K562 (cell line): ENCODE measurements around the gene ZNF280C. TPM values are rescaled to one million over a fixed set of nuclear protein-coding genes. Genes with fewer than 3 reads are reported as not detected.

Experiments used
- ATAC-seq: fragments of 200-7000 bp; cut with Tn5 transposase; 3 replicates; pipeline ENCODE4 v1.9.1; 2020; ENCODE audit warnings: moderate library complexity
- BruUV-seq: library from RNA; stranded (reverse); fragments of 400-500 nt; replicated peaks from 2 replicates; lab custom pipeline; 2021; lab: Mats Ljungman, UMichigan
- CTCF ChIA-PET: fragments of 300-600 bp; formaldehyde crosslinking; extraction: SDS; loops from one replicate; lab custom pipeline; 2021; ENCODE audit warnings: low intra/inter-chr PET ratio; lab: Yijun Ruan, JAX
- POLR2A ChIA-PET: fragments of 300-600, 350-650 bp; sonication (Branson Sonifier 250); formaldehyde crosslinking; extraction: SDS; loops from one replicate; lab custom pipeline; 2021; ENCODE audit warnings: antibody characterized with exemption, inconsistent platforms; lab: Yijun Ruan, JAX
- DNase-seq, 4 experiments: peaks; one replicate each; pipeline versions ENCODE4 v3.0.0 to v3.0.0-alpha.2; 2011 to 2018; ENCODE audit warnings: low spot score in 3 of 4, mixed read lengths in 3 of 4; ENCODE audit errors: extremely low read depth in 1 of 4
- FAIRE-seq: peaks from 2 replicates; lab custom pipeline; 2011; peaks lifted over from hg19 to GRCh38; lab: Jason Lieb, UNC
- H2AFZ ChIP-seq: 2 replicates; pipeline ENCODE4 v1.6.0; 2011; ENCODE audit warnings: low read depth, low read length, control low read depth, inconsistent platforms
- H3K27ac ChIP-seq: fragments of 200-600 bp; 3 replicates; pipeline ENCODE4 v1.8.0; 2011; ENCODE audit warnings: low read depth, mild to moderate bottlenecking, control low read depth, inconsistent platforms, low read length, moderate library complexity, mixed read lengths; ENCODE audit errors: extremely low read depth
- H3K27me3 ChIP-seq, 2 experiments: fragments of 300-600 bp in 1 of 2; 2 replicates in 1 of 2; 3 replicates in 1 of 2; pipeline versions ENCODE4 v1.6.0 to v1.8.0; 2011; ENCODE audit warnings: inconsistent platforms in 2 of 2, low read length in 2 of 2, mild to moderate bottlenecking in 1 of 2, mixed read lengths in 1 of 2, moderate library complexity in 1 of 2; ENCODE audit not compliant: control insufficient read depth in 2 of 2, insufficient read depth in 2 of 2
- H3K36me3 ChIP-seq: fragments of 300-600 bp; 3 replicates; pipeline ENCODE4 v1.8.0; 2011; ENCODE audit warnings: mild to moderate bottlenecking, low read length, inconsistent platforms; ENCODE audit not compliant: control insufficient read depth, insufficient read depth
- H3K4me1 ChIP-seq, 2 experiments: fragments of 200-600 bp in 1 of 2; replicated peaks in 1 of 2; 2 replicates in 1 of 2; 3 replicates in 1 of 2; pipeline versions ENCODE4 v1.5.1 to v1.8.0; 2011; ENCODE audit warnings: inconsistent platforms in 2 of 2, low read length in 2 of 2, mild to moderate bottlenecking in 1 of 2, mixed read lengths in 1 of 2, moderate library complexity in 1 of 2; ENCODE audit not compliant: control insufficient read depth in 2 of 2, insufficient read depth in 2 of 2
- H3K4me2 ChIP-seq: 2 replicates; pipeline ENCODE4 v1.6.1; 2011; ENCODE audit warnings: low read length, control low read depth, inconsistent platforms, mixed read lengths; ENCODE audit not compliant: insufficient read depth
- H3K4me3 ChIP-seq: fragments of 200-600 bp; sonication (generic), shearing (Covaris generic); 2 replicates; pipeline ENCODE4 v1.5.1; 2016; ENCODE audit warnings: control low read depth, inconsistent platforms
- H3K79me2 ChIP-seq: fragments of 200-600 bp; 3 replicates; pipeline ENCODE4 v1.8.0; 2011; ENCODE audit warnings: low read length, inconsistent platforms; ENCODE audit not compliant: control insufficient read depth, insufficient read depth
- H3K9ac ChIP-seq, 2 experiments: 2 replicates each; pipeline versions ENCODE4 v1.6.0 to v1.6.1; 2011; ENCODE audit warnings: low read depth in 2 of 2, low read length in 2 of 2, control low read depth in 1 of 2, inconsistent platforms in 1 of 2, mild to moderate bottlenecking in 1 of 2, mixed read lengths in 1 of 2; ENCODE audit not compliant: insufficient read depth in 1 of 2
- H3K9me1 ChIP-seq: one replicate; pipeline ENCODE4 v1.6.0; 2011; ENCODE audit warnings: inconsistent platforms, mild to moderate bottlenecking, low read length, moderate library complexity; ENCODE audit not compliant: control insufficient read depth, insufficient read depth
- H3K9me3 ChIP-seq: replicated peaks from 2 replicates; pipeline ENCODE4 v1.5.1; 2011; ENCODE audit warnings: low read depth, low read length, inconsistent platforms; ENCODE audit not compliant: control insufficient read depth, insufficient read depth
- H4K20me1 ChIP-seq: replicated peaks from 2 replicates; pipeline ENCODE4 v1.6.1; 2011; ENCODE audit warnings: low read length, inconsistent platforms, mixed read lengths; ENCODE audit not compliant: control insufficient read depth, insufficient read depth
- FOSL1 ChIP-seq: fragments of 200-800 bp; sonication (Bioruptor generic); conservative IDR thresholded peaks from 2 replicates; pipeline ENCODE4 v1.6.1; 2016; ENCODE audit warnings: missing genetic modification characterization, missing compliant biosample characterization
- GTF2A2 ChIP-seq: IDR thresholded peaks from 2 replicates; pipeline ENCODE4 v1.6.1; 2016; ENCODE audit warnings: mild to moderate bottlenecking, missing genetic modification characterization, missing compliant biosample characterization
- HMG20A ChIP-seq: fragments of 450-650 bp; formaldehyde crosslinking; conservative IDR thresholded peaks from 2 replicates; pipeline ENCODE4 v1.4.0; 2020; ENCODE audit warnings: mild to moderate bottlenecking, mixed read lengths
- PTRF ChIP-seq: fragments of 450-650 bp; IDR thresholded peaks from 2 replicates; pipeline ENCODE4 v1.6.1; 2016; ENCODE audit warnings: mild to moderate bottlenecking, missing genetic modification characterization, missing compliant biosample characterization
- RBM15 ChIP-seq: fragments of 200-400 bp; formaldehyde crosslinking; IDR thresholded peaks from 2 replicates; pipeline ENCODE4 v1.6.1; 2018; ENCODE audit warnings: mild to moderate bottlenecking, low read length, moderate library complexity; ENCODE audit not compliant: insufficient read depth
- SAP30 ChIP-seq: fragments of 200-600 bp; sonication (generic); IDR thresholded peaks from 2 replicates; pipeline ENCODE4 v1.6.1; 2012; ENCODE audit warnings: borderline replicate concordance, low read depth, mild to moderate bottlenecking, moderate library complexity, low read length, control low read depth, inconsistent platforms; ENCODE audit not compliant: insufficient read depth, poor library complexity, severe bottlenecking
- SMC3 ChIP-seq: conservative IDR thresholded peaks from 2 replicates; pipeline ENCODE4 v1.6.1; 2011; ENCODE audit warnings: low read depth, low read length, improper control_type of control experiment; ENCODE audit not compliant: insufficient read depth
- SRSF1 ChIP-seq: fragments of 200-400 bp; formaldehyde crosslinking; IDR thresholded peaks from 2 replicates; pipeline ENCODE4 v1.6.1; 2017; ENCODE audit warnings: mild to moderate bottlenecking, low read depth, low read length, moderate library complexity
- ZFPM2 ChIP-seq: fragments of 250-450 bp; sonication (Bioruptor Pico); IDR thresholded peaks from 2 replicates; pipeline ENCODE4 v1.5.1; 2022; ENCODE audit warnings: mild to moderate bottlenecking
- ZNF140 ChIP-seq: fragments of 250-450 bp; sonication (Bioruptor Pico); IDR thresholded peaks from 2 replicates; pipeline ENCODE4 v1.8.0; 2021; ENCODE audit warnings: moderate library complexity, mild to moderate bottlenecking, inconsistent platforms
- WGBS: fragments of 100-300 bp; shearing (Covaris generic); methylation state at CpG from one replicate; pipeline ENCODE4 v1.1.6; 2016; ENCODE audit warnings: low coverage, mixed read lengths; ENCODE audit not compliant: insufficient coverage; ENCODE audit errors: missing lambda C conversion rate; 5-methylcytosine and 5-hydroxymethylcytosine counted together
- in situ Hi-C: fragments of 300-500 bp; cut with MboI; formaldehyde crosslinking; loops from 4 replicates; pipeline ENCODE4 v1.15.0; 2018; ENCODE audit warnings: inconsistent platforms, mixed read lengths
- intact Hi-C: fragments of 100-400 bp; cut with micrococcal nuclease; formaldehyde crosslinking; loops from 2 replicates; pipeline ENCODE4 v1.14.2; 2022
- polyA plus RNA-seq, 8 experiments: library from polyadenylated mRNA; depleted of rRNA in 4 of 8; stranded (reverse) in 5 of 8; unstranded in 3 of 8; fragments of >200 nt; fragmentation: Nextera tagmentation in 2 of 8; fragmentation: Illumina TruSeq in 1 of 8; extraction: Ambion mirVana in 2 of 8; extraction: Trizol in 1 of 8; gene quantifications; 2 replicates each; pipeline versions ENCODE4 v1.2.1 to v1.2.3, GENCODE V29; 2011 to 2014; ENCODE audit warnings: inconsistent platforms in 1 of 8, missing spikeins in 1 of 8
- total RNA-seq, 7 experiments: library from RNA; depleted of rRNA in 6 of 7; stranded (reverse); fragments of >200 nt in 6 of 7; fragmentation: Illumina TruSeq in 2 of 7; extraction: Trizol in 2 of 7; gene quantifications; 2 replicates each; pipeline versions ENCODE4 v1.2.1 to v1.2.3, GENCODE V29; 2011 to 2021; ENCODE audit warnings: low replicate concordance in 1 of 7
- TF ChIP-seq, protein P1 (sequence below): fragments of 250-450 bp; sonication (Bioruptor Pico); IDR thresholded peaks from 2 replicates; pipeline ENCODE4 v1.8.0; 2021; ENCODE audit warnings: moderate library complexity, mild to moderate bottlenecking, inconsistent platforms
- TF ChIP-seq, protein P2 (sequence below): fragments of 250-450 bp; sonication (Bioruptor Pico); IDR thresholded peaks from 2 replicates; pipeline ENCODE4 v1.5.0; 2020; ENCODE audit warnings: mild to moderate bottlenecking

The ZNF280C gene
- total and polyA plus RNA-seq, 9 of the 15 experiments (the other 6 are each of a cell fraction or from before 2014, with no cell fraction given): 1.6 to 8.3 (median 4.4) TPM

DNA sequence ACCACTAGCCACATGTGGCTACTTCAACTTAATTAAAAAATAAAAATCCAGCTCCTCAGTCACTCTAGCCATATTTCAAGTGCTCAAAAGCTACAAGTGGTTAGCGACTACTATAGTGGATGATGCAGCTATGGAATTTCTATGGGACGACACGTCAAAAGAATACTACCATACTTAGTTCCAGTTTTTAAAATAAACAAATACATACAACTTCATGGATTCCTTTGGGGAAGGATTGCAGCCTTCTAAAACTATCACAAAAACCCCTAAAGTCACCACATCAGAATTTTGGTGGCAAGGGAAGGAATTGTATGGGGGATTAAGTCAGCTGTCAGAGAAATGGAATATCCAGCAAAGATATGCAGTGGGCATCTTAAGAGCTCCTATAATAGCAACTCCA, 6.5 kb downstream of the ZNF280C start:
- Histone ChIP-seq H3K79me2 (peaks cover 21% of the 10 kb centered on the region), H3K9ac (no peak overlapping the region), H3K4me3 (no peak overlapping the region), H3K4me1 (peaks cover 4 to 5% of the 10 kb centered on the region in 2 experiments; a peak in 4 of 5 replicates), H3K4me2 (no peak overlapping the region), H2AFZ (no peak overlapping the region), H3K27me3 (no peaks in the 10 kb centered on the region), H4K20me1 (no peaks in the 10 kb centered on the region), H3K9me3 (no peaks in the 10 kb centered on the region), H3K36me3 (no peaks in the 10 kb centered on the region), H3K9me1 (no peaks in the 10 kb centered on the region), H3K27ac (no peak overlapping the region)
- ChIA-PET POLR2A (interaction anchor here (0.7 kb wide), 1 partner anchor 15 kb away, joined by 3 read pairs; no protein-coding TSS in a partner anchor), CTCF (no interaction called here)
- DNase-seq: no peak
- intact Hi-C loops (no loop called here), in situ Hi-C loops (no loop called here)
- TF ChIP-seq, protein P1, sequence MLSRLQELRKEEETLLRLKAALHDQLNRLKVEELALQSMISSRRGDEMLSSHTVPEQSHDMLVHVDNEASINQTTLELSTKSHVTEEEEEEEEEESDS (CRISPR knock-in tag): no peak
- TF ChIP-seq PTRF: no peak
- WGBS: 96% methylated on average over 3 of the region's 3 CpGs
- no peak for ATAC-seq
- no peak for FAIRE-seq
- BruUV-seq: no TSS peak

DNA sequence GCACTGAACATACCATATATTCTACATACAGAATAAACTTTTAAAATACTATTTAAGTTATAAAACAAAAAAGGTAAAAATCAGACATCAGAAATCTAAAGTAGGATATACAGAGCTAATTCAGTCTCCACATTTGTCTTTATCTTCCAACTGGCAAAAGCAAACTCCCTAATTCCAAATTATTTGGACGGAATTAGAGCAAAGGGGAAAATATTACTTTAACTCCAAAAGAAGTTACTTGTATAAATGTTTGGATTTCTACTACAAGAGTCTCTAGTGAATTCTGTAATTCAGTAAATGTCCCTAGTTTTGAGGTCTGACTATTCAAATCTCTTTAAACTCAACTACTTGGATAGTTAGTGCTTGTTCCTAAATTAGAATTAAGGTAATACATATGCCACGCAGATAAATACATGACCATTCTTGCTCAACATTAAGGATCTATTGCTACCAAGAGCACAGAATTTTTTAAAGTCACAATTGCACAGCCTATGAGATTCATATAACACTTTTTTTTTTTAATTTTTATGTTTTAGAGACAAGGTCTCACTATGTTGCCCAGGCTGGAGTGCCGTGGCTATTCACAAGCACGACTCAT, 7.3 kb downstream of the ZNF280C start:
- H3K27me3 ChIP-seq: no peaks in the 10 kb centered on the region
- no peak overlapping the region for H3K9ac ChIP-seq
- H4K20me1 ChIP-seq: no peaks in the 10 kb centered on the region
- H3K9me1 ChIP-seq: no peaks in the 10 kb centered on the region
- no peak overlapping the region for H3K27ac ChIP-seq
- H3K36me3 ChIP-seq: no peaks in the 10 kb centered on the region
- H3K4me1 ChIP-seq: peaks cover 0 to 5% of the 10 kb centered on the region in 2 experiments; a peak in 3 of 5 replicates
- H3K4me3 ChIP-seq: no peak overlapping the region
- no peak overlapping the region for H3K4me2 ChIP-seq
- WGBS: 88% methylated on average over 4 of the region's 4 CpGs
- no TSS peak for BruUV-seq
- no peaks in the 10 kb centered on the region for H3K9me3 ChIP-seq
- ChIA-PET CTCF (no interaction called here), POLR2A (no interaction called here)
- intact Hi-C loops: no loop called here
- FAIRE-seq (no peak), DNase-seq (no peak), ATAC-seq (no peak)
- in situ Hi-C loops: no loop called here
- no peak overlapping the region for H2AFZ ChIP-seq
- H3K79me2 ChIP-seq: peaks cover 13% of the 10 kb centered on the region
- TF ChIP-seq HMG20A (CRISPR knock-in tag) (no peak), RBM15 (no peak), FOSL1 (tag) (no peak), ZNF140 (CRISPR knock-in tag) (no peak), SMC3 (no peak), SAP30 (no peak), SRSF1 (no peak), GTF2A2 (tag) (no peak), ZFPM2 (CRISPR knock-in tag) (no peak)
- TF ChIP-seq, protein P2, sequence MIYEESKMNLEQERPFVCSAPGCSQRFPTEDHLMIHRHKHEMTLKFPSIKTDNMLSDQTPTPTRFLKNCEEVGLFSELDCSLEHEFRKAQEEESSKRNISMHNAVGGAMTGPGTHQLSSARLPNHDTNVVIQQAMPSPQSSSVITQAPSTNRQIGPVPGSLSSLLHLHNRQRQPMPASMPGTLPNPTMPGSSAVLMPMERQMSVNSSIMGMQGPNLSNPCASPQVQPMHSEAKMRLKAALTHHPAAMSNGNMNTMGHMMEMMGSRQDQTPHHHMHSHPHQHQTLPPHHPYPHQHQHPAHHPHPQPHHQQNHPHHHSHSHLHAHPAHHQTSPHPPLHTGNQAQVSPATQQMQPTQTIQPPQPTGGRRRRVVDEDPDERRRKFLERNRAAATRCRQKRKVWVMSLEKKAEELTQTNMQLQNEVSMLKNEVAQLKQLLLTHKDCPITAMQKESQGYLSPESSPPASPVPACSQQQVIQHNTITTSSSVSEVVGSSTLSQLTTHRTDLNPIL (CRISPR knock-in tag): no peak
